Activated gamma-delta T cell treated with anti-CD3 and anti-CD28 coated beads, Interleukin-2, amount 50 U/mL, for 16 hours (primary cell): ENCODE measurements around the gene LRP1B.

Source experiments
- DNase-seq: peaks from one replicate; pipeline ENCODE4 v3.0.0-alpha.2; 2020; ENCODE audit warnings: low read depth

LRP1B gene

DNA sequence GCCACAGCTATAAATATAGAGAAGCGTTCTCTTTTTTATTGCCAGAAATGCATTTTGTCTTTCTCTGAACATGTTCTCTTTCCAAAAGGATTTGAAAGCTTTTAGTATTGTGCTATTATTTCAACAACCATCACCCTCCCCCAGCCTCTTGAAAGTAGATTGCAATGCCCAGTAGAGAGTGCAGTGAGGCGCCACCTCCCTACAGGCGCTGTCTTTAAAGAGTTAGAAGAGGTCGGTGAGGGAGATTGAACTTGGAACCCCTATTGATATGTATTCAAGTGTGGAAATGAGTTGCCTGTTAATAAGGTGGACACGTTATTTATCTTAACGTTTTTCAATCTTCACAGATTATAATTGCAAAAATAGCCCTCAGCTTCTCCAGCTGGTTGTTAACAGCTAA is 360.3 kb downstream of the LRP1B start:
- DNase-seq, result no peak

GRCh38 chr2:141767691-141768090 is 363.1 kb downstream of the LRP1B start:
- DNase-seq, result no peak

- no peak for DNase-seq
These were observed 363.8 kb downstream of the LRP1B start for GRCh38 chr2:141767051-141767450.

GRCh38 chr2:141766225-141766624 is 364.6 kb downstream of the LRP1B start:
- no peak for DNase-seq

- DNase-seq, result no peak
These were observed 382.2 kb downstream of the LRP1B start for GRCh38 chr2:141748616-141749015.

DNA sequence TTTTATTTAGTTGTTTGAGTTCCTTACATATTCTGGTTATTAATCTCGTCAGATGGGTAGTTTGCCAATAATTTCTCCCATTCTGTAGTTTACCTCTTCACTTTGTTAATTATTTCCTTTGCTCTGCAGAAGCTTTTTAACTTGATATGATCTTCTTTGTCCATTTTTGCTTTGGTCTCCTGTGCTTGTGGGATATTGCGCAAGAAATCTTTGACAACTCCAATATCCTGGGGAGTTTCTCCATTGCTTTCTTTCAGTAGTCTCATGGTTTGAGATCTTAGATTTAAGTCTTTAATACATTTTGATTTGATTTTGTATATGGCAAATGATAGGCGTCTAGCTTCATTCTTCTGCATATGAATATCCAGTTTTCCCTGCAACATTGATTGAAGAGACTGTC is 389.2 kb downstream of the LRP1B start:
- DNase-seq, result no peak

DNA sequence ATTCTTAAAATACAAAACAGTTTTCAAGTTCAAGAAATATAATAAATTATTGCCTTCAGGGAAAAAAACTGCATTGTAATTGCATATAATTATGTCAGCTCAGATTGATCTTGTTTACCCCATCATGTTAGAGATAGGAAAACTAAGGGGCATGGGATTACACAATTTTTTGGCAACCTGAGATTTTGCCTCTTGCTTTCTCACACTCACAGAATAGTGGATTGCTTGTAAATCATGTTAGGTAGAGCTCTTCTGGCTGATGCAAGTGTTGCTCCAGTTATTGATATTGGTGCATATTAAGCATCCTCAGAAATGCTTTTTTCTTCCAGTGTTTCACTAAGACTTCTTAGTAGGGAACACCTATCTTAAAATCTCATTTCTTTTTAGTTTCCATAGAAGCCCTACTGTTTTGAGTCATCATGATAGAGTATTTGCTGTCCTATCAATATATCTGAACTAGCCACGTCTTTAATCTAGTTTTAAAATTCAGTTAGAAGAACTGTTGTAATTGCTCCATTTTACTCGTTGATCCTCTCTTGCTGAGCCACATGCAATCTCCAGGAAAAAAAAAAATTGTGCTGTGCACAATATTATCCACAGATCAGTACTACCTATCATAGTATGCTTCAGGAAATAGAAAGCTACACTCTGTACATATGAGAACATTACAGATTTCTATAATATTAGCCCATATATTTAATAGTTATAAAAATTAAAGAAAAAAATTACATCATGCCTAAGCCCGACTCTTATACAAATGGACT is 393.1 kb downstream of the LRP1B start:
- DNase-seq, result no peak

- DNase-seq, result no peak
These were observed 394.4 kb downstream of the LRP1B start for GRCh38 chr2:141736466-141736865.

GRCh38 chr2:141728886-141729285 is 401.9 kb downstream of the LRP1B start:
- DNase-seq, result no peak

DNA sequence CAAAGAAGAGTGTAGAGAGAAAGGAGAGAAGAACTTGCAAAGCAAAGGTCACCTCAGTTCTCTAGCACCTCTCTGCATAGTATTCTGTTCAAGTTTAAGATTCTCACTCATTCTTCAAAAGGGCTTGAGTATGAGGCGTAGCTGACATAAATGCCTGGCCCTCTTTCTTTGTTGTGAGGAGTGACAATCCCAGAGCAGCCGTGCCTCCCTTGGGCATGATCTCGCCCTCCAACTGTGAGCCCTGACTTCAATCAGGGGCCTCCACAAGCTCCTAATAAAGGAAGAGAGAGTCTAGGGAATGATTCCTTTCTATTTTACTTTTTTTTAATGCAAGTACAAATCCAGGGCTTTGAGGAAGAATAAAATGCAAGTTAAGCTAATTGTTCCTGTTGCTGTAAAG is 402.7 kb downstream of the LRP1B start:
- DNase-seq, result no peak

GRCh38 chr2:141724426-141724825 is 406.4 kb downstream of the LRP1B start:
- no peak for DNase-seq

DNA sequence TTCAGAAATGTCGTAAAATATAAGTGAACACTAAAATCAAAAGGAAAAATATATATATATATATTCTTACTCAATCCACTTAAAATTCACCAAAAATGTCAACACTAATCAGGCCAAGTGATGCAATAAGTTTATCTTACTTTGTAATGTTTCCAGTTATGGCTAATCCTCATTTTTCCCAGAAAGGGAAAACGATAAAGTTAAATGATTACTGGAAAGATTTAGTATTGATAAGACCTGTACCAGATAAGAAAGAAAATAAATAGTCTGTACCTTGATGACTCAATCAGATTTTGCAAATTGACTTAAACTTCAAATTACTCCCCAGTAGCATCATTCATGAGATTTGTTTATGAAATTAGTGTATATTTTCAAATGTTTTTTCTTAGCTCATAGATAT is 407.0 kb downstream of the LRP1B start:
- DNase-seq, result no peak

GRCh38 chr2:141720476-141720875 is 410.3 kb downstream of the LRP1B start:
- DNase-seq, result no peak

GRCh38 chr2:141714496-141714895 is 416.3 kb downstream of the LRP1B start:
- DNase-seq, result no peak

DNA sequence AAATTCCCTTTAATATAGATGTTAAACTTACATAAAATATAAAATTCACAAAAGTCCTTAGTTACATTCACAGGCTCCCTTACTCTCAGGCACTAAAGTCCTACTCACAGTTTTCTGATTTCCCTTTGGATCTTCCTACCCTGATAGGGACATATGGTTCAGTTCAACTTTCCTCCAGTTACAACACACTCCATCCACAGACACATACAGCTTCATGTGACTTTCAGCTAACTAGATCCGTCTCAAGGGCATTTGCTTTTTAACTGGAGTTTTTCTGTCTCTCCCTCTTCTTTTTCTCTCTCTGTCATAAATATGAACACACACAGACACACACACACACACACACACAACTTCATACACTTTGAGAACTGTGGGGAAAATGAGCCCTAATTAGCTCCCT is 419.2 kb downstream of the LRP1B start:
- no peak for DNase-seq

- DNase-seq, result no peak
These were observed 420.1 kb downstream of the LRP1B start for GRCh38 chr2:141710589-141711239.

- no peak for DNase-seq
These were observed 421.1 kb downstream of the LRP1B start for GRCh38 chr2:141709756-141710155.

- no peak for DNase-seq
These were observed 423.3 kb downstream of the LRP1B start for GRCh38 chr2:141707486-141707885.

- DNase-seq, result no peak
These were observed 426.3 kb downstream of the LRP1B start for GRCh38 chr2:141704541-141704940.

GRCh38 chr2:141703501-141703900 is 427.3 kb downstream of the LRP1B start:
- no peak for DNase-seq

- DNase-seq, result no peak
These were observed 429.2 kb downstream of the LRP1B start for GRCh38 chr2:141701618-141702017.

DNA sequence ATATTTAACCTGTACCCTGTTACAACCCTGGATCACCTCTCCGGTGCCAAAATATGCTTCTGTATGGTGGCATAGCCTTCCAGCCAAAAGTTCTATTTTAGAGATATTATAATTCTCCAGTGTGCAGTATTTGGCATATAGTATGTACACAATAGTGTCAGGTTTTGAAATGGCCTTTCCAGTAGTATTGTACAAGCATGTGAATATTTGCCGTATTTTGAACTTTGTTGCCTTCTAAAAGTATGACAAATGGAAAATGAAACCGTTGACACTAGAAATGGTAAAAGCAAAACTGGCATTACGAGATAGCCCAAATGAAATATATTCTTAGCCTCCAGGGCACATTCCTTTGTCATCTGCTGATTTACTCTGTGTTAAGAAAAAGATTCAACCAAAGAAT is 431.2 kb downstream of the LRP1B start:
- DNase-seq, result no peak

GRCh38 chr2:141698500-141698899 is 432.3 kb downstream of the LRP1B start:
- DNase-seq, result no peak

DNA sequence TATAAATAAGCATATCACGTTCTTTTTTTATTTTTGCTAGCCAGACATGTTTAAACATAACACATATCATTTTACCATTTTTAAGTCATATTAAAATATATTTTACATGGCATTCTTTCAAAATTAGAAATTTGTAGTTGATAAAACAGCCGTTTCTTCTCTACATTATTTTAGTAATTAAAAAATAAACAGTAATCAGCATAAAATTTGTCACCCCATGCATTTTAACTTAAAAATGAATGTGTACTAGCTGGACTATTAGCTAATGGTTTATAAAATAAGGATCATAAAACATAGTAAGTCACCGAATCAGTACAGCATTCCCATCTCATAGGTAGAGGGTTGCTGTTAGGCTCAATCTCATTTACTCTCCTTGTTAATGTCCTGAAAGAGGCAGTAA is 433.8 kb downstream of the LRP1B start:
- DNase-seq, result no peak
